GM20000 (cell line): ENCODE data around the gene DCX.

Source experiments
- DNase-seq: peaks from one replicate; pipeline ENCODE4 v3.0.0; 2012; ENCODE audit warnings: low spot score
- CTCF ChIP-seq: IDR thresholded peaks from 2 replicates; pipeline ENCODE4 v1.5.1; 2012; ENCODE audit warnings: mild to moderate bottlenecking, control low read depth; ENCODE audit errors: extremely low read depth, missing control alignments

Gene DCX

GRCh38 chrX:111395149-111395548 is 16.8 kb downstream of the DCX start:
- no peak for TF ChIP-seq CTCF
- no peak for DNase-seq

GRCh38 chrX:111394569-111394968 is 17.4 kb downstream of the DCX start:
- DNase-seq: no peak
- no peak for TF ChIP-seq CTCF

GRCh38 chrX:111387470-111388070 is 24.4 kb downstream of the DCX start:
- no peak for TF ChIP-seq CTCF
- no peak for DNase-seq

- TF ChIP-seq CTCF: no peak
- DNase-seq: no peak
Observed at GRCh38 chrX:111386615-111387233, 25.3 kb downstream of the DCX start.

- no peak for TF ChIP-seq CTCF
- DNase-seq: no peak
Observed at GRCh38 chrX:111386077-111386476, 25.9 kb downstream of the DCX start.

- no peak for TF ChIP-seq CTCF
- no peak for DNase-seq
Observed at GRCh38 chrX:111382277-111382676, 29.7 kb downstream of the DCX start.

- DNase-seq: no peak
- no peak for TF ChIP-seq CTCF
Observed at GRCh38 chrX:111376897-111377578, 35.0 kb downstream of the DCX start.
